DMS53 treated with DMSO at 0.1 percent for 48 hours (cell line): ENCODE results near the gene DSCAM.

ENCODE experiments used
- DNase-seq: peaks from one replicate; lab custom pipeline; 2025; ENCODE audit not compliant: unreplicated experiment; lab: John Stamatoyannopoulos, UW

Gene DSCAM

GRCh38 chr21:40770435-40771055 is 76.4 kb downstream of the DSCAM start:
- DNase-seq: no peak

DNA sequence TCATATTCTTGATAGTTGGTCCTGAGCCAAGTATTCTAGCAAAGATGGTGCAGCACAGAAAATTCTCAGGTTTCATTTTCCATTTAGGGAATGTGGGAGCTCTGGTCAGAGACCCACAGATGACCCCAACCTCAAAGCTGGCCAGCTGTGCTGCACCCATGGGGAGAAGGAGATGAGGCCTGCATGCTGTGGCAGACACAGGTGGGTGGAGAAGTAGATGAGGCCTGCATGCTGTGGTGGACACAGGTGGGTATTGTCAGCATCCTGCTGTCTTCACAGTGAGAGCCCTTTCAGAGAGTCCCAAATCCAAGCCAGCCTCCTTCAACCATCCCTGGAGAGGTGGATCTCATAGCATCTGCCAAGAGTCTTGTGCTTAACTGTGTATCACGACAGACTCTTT is 77.7 kb downstream of the DSCAM start:
- DNase-seq: no peak

GRCh38 chr21:40768056-40768455 is 78.9 kb downstream of the DSCAM start:
- no peak for DNase-seq

DNA sequence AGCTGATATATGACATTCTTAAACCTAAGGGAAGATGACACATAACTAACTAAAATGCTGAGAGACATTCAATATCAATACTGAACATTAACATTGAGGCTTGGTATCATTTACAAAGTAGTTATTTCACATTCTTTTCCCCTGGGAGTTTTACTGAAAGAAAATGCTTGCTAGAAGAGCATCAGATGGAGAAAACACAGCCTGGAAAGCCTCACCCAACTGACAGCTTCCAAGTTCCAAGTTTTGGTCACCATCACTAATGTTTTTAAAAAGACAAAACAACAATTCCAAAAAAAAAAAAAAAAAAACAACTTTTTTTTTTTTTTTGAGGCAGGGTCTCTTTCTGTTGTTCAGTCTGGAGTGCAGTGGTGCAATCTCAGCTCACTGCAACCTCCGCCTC is 80.6 kb downstream of the DSCAM start:
- no peak for DNase-seq

GRCh38 chr21:40765811-40766210 is 81.1 kb downstream of the DSCAM start:
- DNase-seq: no peak

GRCh38 chr21:40760821-40761220 is 86.1 kb downstream of the DSCAM start:
- no peak for DNase-seq

DNA sequence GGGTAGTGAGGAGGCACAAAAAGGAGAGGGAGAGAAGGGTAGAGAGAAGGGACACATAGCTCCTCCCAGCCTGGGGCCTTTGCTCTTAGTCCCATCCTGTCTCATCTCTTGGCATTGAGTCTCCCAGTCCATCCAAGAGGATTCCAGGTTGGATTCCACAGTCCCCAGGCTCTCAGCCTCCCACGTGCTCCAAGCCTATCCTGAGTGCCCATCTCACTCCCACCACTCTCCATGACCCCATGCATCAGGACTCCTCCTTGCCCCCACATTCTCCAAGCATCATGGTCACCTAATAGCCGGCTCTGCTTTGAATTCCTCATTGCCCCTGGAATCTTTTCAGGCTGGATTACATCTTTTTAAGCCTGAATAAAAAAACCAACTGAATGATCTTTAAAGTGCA is 87.9 kb downstream of the DSCAM start:
- no peak for DNase-seq

DNA sequence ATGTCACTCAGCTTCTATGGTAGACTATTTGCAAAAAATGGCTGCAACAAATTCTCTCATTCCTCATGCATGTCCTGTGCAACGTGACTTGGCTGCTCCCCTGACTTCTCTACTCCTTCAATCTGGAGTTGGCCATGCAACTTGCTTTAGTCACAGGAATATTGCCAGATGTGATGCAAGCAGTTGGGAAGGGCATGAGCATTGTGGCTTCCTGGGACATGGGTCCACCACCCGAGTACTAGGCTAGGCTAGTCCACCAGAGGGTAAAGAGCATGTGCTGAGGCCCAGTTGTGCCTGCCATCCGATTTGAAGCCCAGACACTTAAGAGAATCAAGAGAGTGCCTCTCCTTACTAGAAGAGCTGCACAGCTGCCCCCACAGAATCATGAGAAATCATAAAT is 89.6 kb downstream of the DSCAM start:
- DNase-seq: no peak

DNA sequence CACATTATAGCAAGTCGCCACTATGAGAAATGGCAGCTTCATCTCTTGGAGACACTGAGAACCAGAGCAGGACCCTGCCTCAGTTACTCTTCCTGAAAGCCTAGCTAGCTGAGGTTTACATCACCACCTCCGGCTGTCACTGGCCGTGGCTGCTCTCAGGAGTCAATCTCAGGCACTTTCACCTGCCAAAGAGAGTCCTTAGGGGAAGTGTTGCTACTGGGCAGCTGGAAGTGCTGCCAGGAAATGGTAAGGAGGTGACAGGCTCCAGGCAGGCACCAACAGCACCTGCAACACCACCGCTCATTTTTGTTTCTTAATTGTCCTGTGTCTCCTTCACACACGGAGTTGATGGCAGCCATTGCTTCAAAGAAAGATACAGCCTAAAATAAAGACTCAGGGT is 92.5 kb downstream of the DSCAM start:
- no peak for DNase-seq

GRCh38 chr21:40753756-40754155 is 93.2 kb downstream of the DSCAM start:
- DNase-seq: no peak

GRCh38 chr21:40752125-40752524 is 94.8 kb downstream of the DSCAM start:
- DNase-seq: no peak

DNA sequence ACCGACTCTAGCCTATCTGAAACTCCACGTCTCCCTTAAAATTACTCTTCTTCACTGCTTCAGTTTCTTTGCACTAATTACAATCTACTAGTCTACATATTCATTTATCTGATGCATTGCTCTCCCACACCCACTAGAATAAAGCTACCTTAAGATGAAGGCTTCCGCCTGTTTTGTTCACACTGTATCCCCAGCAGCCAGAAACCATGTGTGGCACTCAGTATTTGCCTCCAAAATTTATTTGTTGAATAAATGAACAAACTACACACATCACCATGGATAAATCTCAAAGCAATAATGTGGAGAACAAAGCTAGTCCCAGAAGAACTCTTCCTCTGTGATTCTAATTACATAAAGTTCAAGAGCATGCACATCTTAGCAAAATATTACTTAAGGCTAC is 95.7 kb downstream of the DSCAM start:
- DNase-seq: no peak

- no peak for DNase-seq
Observed at GRCh38 chr21:40736145-40736544, 110.8 kb downstream of the DSCAM start.

GRCh38 chr21:40733024-40733397 is 113.9 kb downstream of the DSCAM start:
- no peak for DNase-seq

DNA sequence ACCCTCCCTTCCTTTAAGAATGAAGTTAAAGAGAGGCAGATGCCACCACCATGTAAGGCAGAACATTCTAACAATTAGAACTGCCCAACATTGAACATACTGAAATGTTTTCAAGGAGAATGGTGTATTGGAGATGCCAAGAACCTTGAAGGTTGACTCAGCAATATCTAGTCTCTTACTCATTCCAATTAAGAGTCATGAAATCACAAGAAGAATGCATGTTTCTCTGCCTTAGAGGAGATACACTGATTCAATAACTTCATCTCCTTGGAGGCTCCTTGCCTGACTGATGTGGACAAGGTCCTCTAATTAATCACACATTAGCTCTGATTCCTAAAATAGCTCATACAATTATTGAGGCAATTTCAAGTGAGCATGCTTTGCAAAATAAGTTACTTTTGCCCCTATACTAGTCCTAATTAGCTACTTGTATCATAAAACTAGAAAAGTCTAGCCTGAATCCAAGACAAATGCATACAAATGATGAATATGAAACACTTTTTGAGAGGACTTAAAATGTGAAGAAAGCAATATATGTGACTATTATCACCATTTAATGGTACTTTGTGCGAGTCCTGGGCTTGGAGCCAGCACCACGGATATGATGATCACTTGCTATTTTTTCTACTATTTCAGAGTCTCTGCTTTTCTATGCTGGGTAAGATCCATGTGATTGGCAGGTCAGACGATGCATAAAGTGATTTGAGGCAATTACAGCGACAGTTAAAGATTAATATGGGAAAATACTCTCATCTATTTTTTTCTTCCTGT is 114.5 kb downstream of the DSCAM start:
- DNase-seq: no peak

- no peak for DNase-seq
Observed at GRCh38 chr21:40731206-40731605, 115.8 kb downstream of the DSCAM start.

- no peak for DNase-seq
Observed at GRCh38 chr21:40730426-40730800, 116.5 kb downstream of the DSCAM start.

DNA sequence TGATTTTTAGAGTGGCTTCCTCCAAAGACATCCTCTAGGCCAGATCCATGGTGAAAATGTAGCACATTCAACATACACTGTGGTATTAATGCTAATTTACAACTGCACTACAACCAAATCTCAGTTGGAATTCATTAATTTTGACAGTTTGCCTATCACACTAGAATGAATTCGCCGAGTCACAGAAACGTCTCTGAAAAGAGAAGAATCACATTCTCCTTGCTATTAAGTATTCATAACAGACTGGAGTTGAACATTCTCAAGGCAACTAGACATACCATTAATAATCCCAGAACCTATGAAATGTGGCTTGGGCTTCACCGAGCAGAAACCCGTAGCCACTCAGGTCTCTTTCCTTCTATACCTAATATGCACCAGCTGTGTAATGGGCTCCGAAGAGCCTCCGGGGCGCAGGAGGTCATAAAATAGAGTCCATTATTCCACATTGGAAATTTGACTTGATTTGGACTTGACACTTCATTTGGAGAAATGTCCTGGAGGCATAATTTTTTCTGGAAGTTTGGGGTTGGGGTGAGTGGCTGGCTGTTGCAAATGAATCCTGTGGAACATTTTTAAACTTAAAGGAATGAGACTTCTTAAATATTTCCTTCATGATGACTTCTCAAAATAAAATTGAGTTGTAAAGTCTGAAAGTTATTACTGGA is 117.1 kb downstream of the DSCAM start:
- no peak for DNase-seq

DNA sequence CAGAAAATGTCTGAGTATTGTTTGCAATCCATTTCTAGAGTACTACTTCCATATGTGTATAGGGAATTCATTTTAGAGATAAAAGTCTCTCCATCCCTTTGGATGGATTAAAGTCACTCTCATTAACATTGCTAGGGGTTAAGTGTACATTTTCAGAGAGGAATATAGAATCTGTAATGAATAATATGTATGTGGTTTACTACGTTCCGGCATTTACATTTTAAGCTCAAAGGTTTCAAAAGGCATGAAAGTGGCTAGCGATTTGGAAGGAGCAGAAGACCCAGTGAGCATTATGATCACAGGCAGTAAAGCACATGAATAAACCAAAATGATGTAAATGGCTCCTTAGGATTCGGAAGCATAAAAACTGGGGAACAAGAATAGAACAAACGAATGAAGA is 123.0 kb downstream of the DSCAM start:
- DNase-seq: no peak

DNA sequence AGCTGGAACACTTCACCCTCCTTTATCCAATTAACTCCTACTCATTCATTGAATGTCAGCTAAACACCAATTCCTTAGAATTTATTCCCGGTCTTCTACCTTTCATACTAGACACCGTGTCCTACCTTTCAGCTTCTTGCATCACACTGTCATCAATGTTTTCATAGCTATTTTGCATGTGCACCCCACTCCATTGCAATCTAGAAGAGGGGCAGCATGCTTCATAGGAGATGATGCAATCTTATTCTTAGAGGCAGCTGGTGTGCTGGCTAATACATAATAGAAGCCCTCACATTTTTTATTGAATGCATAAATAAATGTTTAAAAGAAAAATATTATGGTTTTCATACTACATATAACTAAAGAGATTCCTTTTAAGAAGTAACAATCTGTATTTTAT is 123.6 kb downstream of the DSCAM start:
- no peak for DNase-seq

DNA sequence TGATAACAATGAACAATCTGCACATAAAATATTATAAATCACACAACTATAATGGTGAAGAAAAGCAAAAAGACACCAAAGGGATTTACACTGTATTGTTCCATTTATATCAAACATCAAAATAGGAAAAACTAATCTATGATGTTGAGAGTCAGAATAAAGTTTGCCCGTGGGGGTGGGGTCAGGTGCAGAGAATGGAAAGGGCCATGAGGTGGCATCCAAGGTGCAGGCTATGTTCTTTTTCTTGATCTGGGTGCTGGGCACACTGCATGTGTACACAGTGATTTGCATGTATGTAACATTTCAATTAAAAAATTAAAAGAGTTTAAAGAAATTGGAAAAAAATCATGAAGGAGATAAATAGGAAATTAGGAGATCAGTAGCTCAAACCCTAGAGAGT is 127.3 kb downstream of the DSCAM start:
- no peak for DNase-seq

DNA sequence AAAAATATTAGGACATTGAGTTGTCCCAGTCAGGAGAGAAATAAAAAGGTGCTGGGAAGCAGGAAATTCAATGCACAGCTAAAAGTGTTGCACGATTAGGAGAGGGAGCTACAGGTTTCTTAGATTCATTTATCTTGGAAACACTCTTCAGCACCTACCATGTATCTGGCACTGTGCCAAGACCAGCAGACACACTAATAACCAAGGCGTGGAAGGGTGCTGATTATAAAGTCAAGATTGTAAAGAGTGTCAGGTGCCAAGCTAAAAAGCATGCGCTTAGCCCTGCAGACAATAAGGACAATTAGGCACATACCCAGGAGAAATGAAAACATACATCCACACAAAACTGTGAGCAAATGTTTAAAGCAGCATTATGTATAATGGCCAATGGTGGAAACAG is 129.9 kb downstream of the DSCAM start:
- DNase-seq: no peak
